IMR-90 (cell line): ENCODE results near the gene DPYSL3.

ENCODE experiments used
- CEBPB ChIP-seq: IDR thresholded peaks from 2 replicates; pipeline ENCODE4 v1.6.1; 2012; ENCODE audit warnings: low read depth, low read length, improper control_type of control experiment
- CHD1 ChIP-seq: IDR thresholded peaks from 2 replicates; pipeline ENCODE4 v1.6.1; 2012; ENCODE audit warnings: low read depth, low read length, improper control_type of control experiment
- CTCF ChIP-seq: conservative IDR thresholded peaks from 2 replicates; pipeline ENCODE4 v1.5.1; 2012; ENCODE audit warnings: mild to moderate bottlenecking, low read depth, low read length, improper control_type of control experiment
- ELK1 ChIP-seq: fragments of 150-350 bp; IDR thresholded peaks from 2 replicates; pipeline ENCODE4 v1.6.1; 2016; ENCODE audit warnings: low read depth, mild to moderate bottlenecking, low read length, moderate library complexity, borderline replicate concordance
- FOS ChIP-seq: fragments of 150-350 bp; IDR thresholded peaks from 2 replicates; pipeline ENCODE4 v1.6.1; 2016; ENCODE audit warnings: low read depth, low read length
- MAZ ChIP-seq: IDR thresholded peaks from 2 replicates; pipeline ENCODE4 v1.6.1; 2012; ENCODE audit warnings: low read depth, mild to moderate bottlenecking, low read length, improper control_type of control experiment, moderate library complexity, borderline replicate concordance
- MXI1 ChIP-seq: IDR thresholded peaks from 2 replicates; pipeline ENCODE4 v1.6.1; 2012; ENCODE audit warnings: low read depth, mild to moderate bottlenecking, low read length, moderate library complexity, borderline replicate concordance
- POLR2A ChIP-seq: IDR thresholded peaks from 2 replicates; pipeline ENCODE4 v1.6.1; 2012; ENCODE audit warnings: mild to moderate bottlenecking, low read depth, low read length
- RAD21 ChIP-seq: IDR thresholded peaks from 2 replicates; pipeline ENCODE4 v1.6.1; 2012; ENCODE audit warnings: low read length, improper control_type of control experiment
- RFX5 ChIP-seq: IDR thresholded peaks from 2 replicates; pipeline ENCODE4 v1.8.0; 2012; ENCODE audit warnings: low read depth, mild to moderate bottlenecking, low read length, moderate library complexity
- SMC3 ChIP-seq: fragments of 150-350 bp; IDR thresholded peaks from 2 replicates; pipeline ENCODE4 v1.6.1; 2016; ENCODE audit warnings: low read depth, mild to moderate bottlenecking, antibody characterized with exemption, low read length, moderate library complexity

GRCh38 chr5:147426640-147427327, 83.1 kb downstream of the DPYSL3 start:
- no peak for TF ChIP-seq CTCF
- TF ChIP-seq POLR2A: no peak
- TF ChIP-seq MAZ: no peak
- TF ChIP-seq CHD1: no peak
- no peak for TF ChIP-seq SMC3
- TF ChIP-seq CEBPB: peak; percentile 43; the same call in 1 of the 2 replicates
- TF ChIP-seq MXI1: no peak
- no peak for TF ChIP-seq ELK1
- no peak for TF ChIP-seq FOS
- TF ChIP-seq RAD21: no peak
- TF ChIP-seq RFX5: no peak
